H9 (cell line): ENCODE measurements around the gene SLC5A12. TPM values are rescaled to one million over a fixed set of nuclear protein-coding genes. Genes with fewer than 3 reads are reported as not detected.

Experiments
- DNase-seq: peaks from one replicate; pipeline ENCODE4 v3.0.0-alpha.2; 2017
- H2AFZ ChIP-seq: one replicate; pipeline ENCODE4 v1.6.1; 2013; ENCODE audit warnings: mild to moderate bottlenecking, low read length, control low read depth, moderate library complexity
- H2AK5ac ChIP-seq: 2 replicates; pipeline ENCODE4 v1.6.1; 2013; ENCODE audit warnings: low read length, control low read depth, mixed read lengths; ENCODE audit not compliant: insufficient read length
- H2BK120ac ChIP-seq: one replicate; pipeline ENCODE4 v1.6.1; 2013; ENCODE audit warnings: low read depth, mild to moderate bottlenecking, low read length, control low read depth, inconsistent platforms; ENCODE audit not compliant: poor library complexity, severe bottlenecking
- H2BK12ac ChIP-seq: 2 replicates; pipeline ENCODE4 v1.6.1; 2013; ENCODE audit warnings: low read length, control low read depth, mixed read lengths, low read depth; ENCODE audit not compliant: insufficient read length
- H2BK15ac ChIP-seq: 2 replicates; pipeline ENCODE4 v1.6.1; 2013; ENCODE audit warnings: low read depth, low read length, control low read depth
- H2BK20ac ChIP-seq: one replicate; pipeline ENCODE4 v1.6.1; 2013; ENCODE audit warnings: low read depth, mild to moderate bottlenecking, low read length, control low read depth, inconsistent platforms; ENCODE audit not compliant: poor library complexity, severe bottlenecking
- H2BK5ac ChIP-seq: 2 replicates; pipeline ENCODE4 v1.6.1; 2013; ENCODE audit warnings: low read length, control low read depth, mixed read lengths; ENCODE audit not compliant: insufficient read length
- H3K14ac ChIP-seq: 2 replicates; pipeline ENCODE4 v1.6.1; 2013; ENCODE audit warnings: low read length, control low read depth; ENCODE audit not compliant: insufficient read depth
- H3K18ac ChIP-seq: 2 replicates; pipeline ENCODE4 v1.6.1; 2013; ENCODE audit warnings: low read depth, mild to moderate bottlenecking, mixed read lengths, low read length, control low read depth; ENCODE audit not compliant: insufficient read length
- H3K23ac ChIP-seq: 2 replicates; pipeline ENCODE4 v1.6.1; 2013; ENCODE audit warnings: low read length, control low read depth, mixed read lengths, low read depth; ENCODE audit not compliant: insufficient read length
- H3K23me2 ChIP-seq: 2 replicates; pipeline ENCODE4 v1.6.1; 2013; ENCODE audit warnings: low read depth, mild to moderate bottlenecking, mixed read lengths, low read length, control low read depth; ENCODE audit not compliant: insufficient read length, poor library complexity, severe bottlenecking
- H3K27ac ChIP-seq: 2 replicates; pipeline ENCODE4 v1.5.1; 2013; ENCODE audit warnings: low read length, control low read depth, mixed read lengths, low read depth; ENCODE audit not compliant: insufficient read length
- H3K27me3 ChIP-seq: 2 replicates; pipeline ENCODE4 v1.6.1; 2013; ENCODE audit warnings: low read length, control low read depth, inconsistent platforms; ENCODE audit not compliant: insufficient read depth
- H3K4ac ChIP-seq: 2 replicates; pipeline ENCODE4 v1.6.1; 2013; ENCODE audit warnings: low read depth, mild to moderate bottlenecking, control low read depth, inconsistent platforms, low read length, moderate library complexity
- H3K4me1 ChIP-seq: 2 replicates; pipeline ENCODE4 v1.6.1; 2013; ENCODE audit warnings: low read length, control low read depth, inconsistent platforms; ENCODE audit not compliant: insufficient read depth
- H3K4me2 ChIP-seq: 2 replicates; pipeline ENCODE4 v1.6.1; 2013; ENCODE audit warnings: low read length, control low read depth, mixed read lengths; ENCODE audit not compliant: insufficient read length, insufficient read depth
- H3K56ac ChIP-seq: 2 replicates; pipeline ENCODE4 v1.6.1; 2013; ENCODE audit warnings: low read depth, mild to moderate bottlenecking, mixed read lengths, low read length, control low read depth; ENCODE audit not compliant: insufficient read length
- H3K79me1 ChIP-seq: 2 replicates; pipeline ENCODE4 v1.6.1; 2013; ENCODE audit warnings: low read depth, mild to moderate bottlenecking, moderate library complexity, low read length, control low read depth, inconsistent platforms; ENCODE audit not compliant: insufficient read depth, poor library complexity, severe bottlenecking
- H3K79me2 ChIP-seq: 2 replicates; pipeline ENCODE4 v1.6.1; 2013; ENCODE audit warnings: low read length, control low read depth, inconsistent platforms; ENCODE audit not compliant: insufficient read depth
- H3K9ac ChIP-seq: 2 replicates; pipeline ENCODE4 v1.6.1; 2013; ENCODE audit warnings: low read length, control low read depth, mixed read lengths; ENCODE audit not compliant: insufficient read length; ENCODE audit errors: extremely low read depth
- H3K9me3 ChIP-seq: one replicate; pipeline ENCODE4 v1.6.1; 2013; ENCODE audit warnings: low read depth, low read length, inconsistent platforms; ENCODE audit not compliant: control insufficient read depth
- H3T11ph ChIP-seq: one replicate; pipeline ENCODE4 v1.6.1; 2013; ENCODE audit warnings: mild to moderate bottlenecking, low read length, control low read depth, inconsistent platforms
- H4K20me1 ChIP-seq: one replicate; pipeline ENCODE4 v1.6.1; 2013; ENCODE audit not compliant: control insufficient read depth, insufficient read length, insufficient read depth
- H4K5ac ChIP-seq: 2 replicates; pipeline ENCODE4 v1.6.1; 2013; ENCODE audit warnings: low read depth, mild to moderate bottlenecking, mixed read lengths, low read length, control low read depth; ENCODE audit not compliant: insufficient read length
- H4K8ac ChIP-seq: replicated peaks from 2 replicates; pipeline ENCODE4 v1.6.1; 2013; ENCODE audit warnings: low read length, control low read depth, mixed read lengths, low read depth; ENCODE audit not compliant: insufficient read length
- H4K91ac ChIP-seq: 2 replicates; pipeline ENCODE4 v1.6.1; 2013; ENCODE audit warnings: low read depth, mild to moderate bottlenecking, moderate library complexity, mixed read lengths, low read length, control low read depth; ENCODE audit not compliant: insufficient read length
- H3K27ac Mint-ChIP-seq, 3 experiments: 2 replicates in 2 of 3; 3 replicates in 1 of 3; pipeline ENCODE4 v1.8.0; 2020 to 2021; ENCODE audit warnings: mixed read lengths in 3 of 3, mild to moderate bottlenecking in 1 of 3, moderate library complexity in 1 of 3
- H3K27me3 Mint-ChIP-seq: 2 replicates; pipeline ENCODE4 v1.8.0; 2021; ENCODE audit warnings: low read depth, mild to moderate bottlenecking, moderate library complexity, mixed read lengths
- H3K36me3 Mint-ChIP-seq, 3 experiments: 2 replicates in 2 of 3; 3 replicates in 1 of 3; pipeline ENCODE4 v1.8.0; 2020 to 2021; ENCODE audit warnings: low read depth in 3 of 3, mixed read lengths in 3 of 3; ENCODE audit not compliant: insufficient read depth in 1 of 3
- H3K4me1 Mint-ChIP-seq, 2 experiments: 2 replicates each; pipeline ENCODE4 v1.8.0; 2020; ENCODE audit warnings: mixed read lengths in 2 of 2
- H3K4me3 Mint-ChIP-seq, 2 experiments: 2 replicates in 1 of 2; 3 replicates in 1 of 2; pipeline ENCODE4 v1.8.0; 2020 to 2021; ENCODE audit warnings: mild to moderate bottlenecking in 2 of 2, mixed read lengths in 2 of 2, moderate library complexity in 1 of 2
- H3K9me3 Mint-ChIP-seq, 2 experiments: 2 replicates in 1 of 2; 3 replicates in 1 of 2; pipeline ENCODE4 v1.8.0; 2020; ENCODE audit warnings: mild to moderate bottlenecking in 2 of 2, mixed read lengths in 2 of 2, moderate library complexity in 1 of 2
- CTCF ChIP-seq: fragments of 200-600 bp; sonication (generic); conservative IDR thresholded peaks from 3 replicates; pipeline ENCODE4 v1.8.0; 2021; ENCODE audit warnings: antibody characterized with exemption, mild to moderate bottlenecking
- WGBS: extraction: QIAGEN DNeasy Blood & Tissue Kit; methylation state at CpG from one replicate; pipeline ENCODE4 v1.1.7; 2013; ENCODE audit warnings: missing lambda C conversion rate, low lambda C conversion rate, mixed read lengths; ENCODE audit not compliant: insufficient read length; ENCODE audit errors: extremely low coverage; 5-methylcytosine and 5-hydroxymethylcytosine counted together
- total RNA-seq: library from RNA; stranded (reverse); gene quantifications from 2 replicates; pipeline ENCODE4 v1.2.1, GENCODE V29; 2021

SLC5A12 gene
- total RNA-seq, 1 experiment from 2014 or later, result 2.7 TPM

- WGBS, result no CpG with 5 or more reads among the region's 2 CpGs
- Mint-ChIP-seq H3K9me3 (no peaks in the 10 kb centered on the region), H3K27me3 (no peaks in the 10 kb centered on the region), H3K27ac (no peak overlapping the region), H3K36me3 (no peaks in the 10 kb centered on the region), H3K4me1 (peaks cover 6% of the 10 kb centered on the region in 2 experiments), H3K4me3 (no peak overlapping the region)
- no peak for TF ChIP-seq CTCF
- Histone ChIP-seq H3K79me1 (no peaks in the 10 kb centered on the region), H3K23me2 (no peaks in the 10 kb centered on the region), H3K14ac (no peak overlapping the region), H3T11ph (no peak overlapping the region), H3K56ac (no peak overlapping the region), H3K23ac (no peak overlapping the region), H2BK12ac (no peak overlapping the region), H3K27ac (no peak overlapping the region), H4K91ac (no peak overlapping the region), H3K79me2 (no peaks in the 10 kb centered on the region), H2BK15ac (no peak overlapping the region), H3K9me3 (no peaks in the 10 kb centered on the region), H2AK5ac (no peak overlapping the region), H3K27me3 (no peaks in the 10 kb centered on the region), H2AFZ (no peak overlapping the region), H3K4me2 (no peak overlapping the region), H2BK120ac (no peak overlapping the region), H4K5ac (no peak overlapping the region), H3K9ac (no peak overlapping the region), H2BK20ac (no peak overlapping the region), H4K20me1 (no peaks in the 10 kb centered on the region), H3K4ac (no peak overlapping the region), H4K8ac (no peak overlapping the region), H2BK5ac (no peak overlapping the region), H3K18ac (no peak overlapping the region), H3K4me1 (0 out of 2 replicates have a peak, but pooled peaks cover 2% of the 10 kb centered on the region)
- DNase-seq, result no peak
These were observed 98.7 kb downstream of the SLC5A12 start for GRCh38 chr11:26623076-26623659.
